ENCODE measurements around the gene RFTN1.

GRCh38 chr3:16364963-16365362 lies 148.5 kb downstream of the RFTN1 start:
- TF ChIP-seq POLR2AphosphoS5 (IDR thresholded peaks at IDR 0.05; ENCODE audit: low read depth, low read length), result no peak
- no peak for TF ChIP-seq POLR2A (IDR thresholded peaks at IDR 0.05; ENCODE audit: low read depth, low read length)
- TF ChIP-seq SPI1 (IDR thresholded peaks at IDR 0.05; ENCODE audit: low read depth, low read length), result no peak
- TF ChIP-seq POU2F2 (IDR thresholded peaks at IDR 0.05; ENCODE audit: low read depth, low read length), result no peak
- TF ChIP-seq TAF1 (IDR thresholded peaks at IDR 0.05; ENCODE audit: low read depth, low read length), result no peak
- TF ChIP-seq PAX5 (IDR thresholded peaks at IDR 0.05; ENCODE audit: insufficient read depth, low read length, severe bottlenecking), result no peak
